Stimulated activated CD8-positive, alpha-beta memory T cell treated with anti-CD3 and anti-CD28 coated beads, Interleukin-12 subunit alpha, Interleukin-12 subunit beta, amount 100 ng/mL, for 4 hours (primary cell): ENCODE results near the gene NID1.
"Not testable (repeated sequence)": the region's sequence is repeated elsewhere in the genome, so short reads cannot be mapped to it uniquely, and the experiment has no call there.

Source experiments
- DNase-seq: peaks from one replicate; pipeline ENCODE4 v3.0.0-alpha.2; 2020; ENCODE audit warnings: low read depth

NID1 gene

DNA sequence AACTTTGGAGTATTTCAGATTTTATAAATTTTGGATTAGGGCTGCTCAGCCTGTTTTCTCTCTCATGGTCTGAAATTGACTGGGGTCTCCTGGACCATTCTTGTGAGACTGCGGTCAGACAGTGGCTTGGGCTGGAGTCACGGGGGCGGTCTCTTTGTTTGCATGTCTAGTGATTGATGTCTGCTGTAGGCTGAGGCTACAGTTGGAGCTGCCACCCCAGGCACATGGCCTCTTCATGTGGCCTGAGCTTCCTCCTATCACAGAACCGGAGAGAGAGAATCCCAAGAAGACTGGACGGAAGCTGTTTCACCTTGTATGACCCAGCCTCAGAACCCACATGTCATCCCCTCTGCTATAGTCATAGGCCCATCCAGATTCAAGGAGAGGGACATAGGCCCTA lies 96.1 kb downstream of the NID1 start:
- no peak for DNase-seq

DNA sequence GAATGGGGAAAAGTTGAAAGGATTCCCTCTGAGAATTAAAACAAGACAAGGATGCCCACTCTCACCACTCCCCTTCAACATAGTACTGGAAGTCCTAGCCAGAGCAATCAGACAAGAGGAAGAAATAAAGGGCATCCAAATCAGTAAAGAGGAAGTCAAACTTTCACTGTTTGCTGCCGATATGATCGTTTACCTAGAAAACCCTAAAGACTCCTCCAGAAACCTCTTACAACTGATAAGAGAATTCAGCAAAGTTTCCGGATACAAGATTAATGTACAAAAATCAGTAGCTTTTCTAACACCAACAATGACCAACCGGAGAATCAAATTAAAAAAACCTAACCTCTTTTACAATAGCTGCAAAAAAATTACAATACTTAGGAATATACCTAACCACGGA lies 98.8 kb downstream of the NID1 start:
- not testable (repeated sequence) for DNase-seq

- DNase-seq, result no peak
Measured at GRCh38 chr1:235960809-235961208, 104.1 kb downstream of the NID1 start.

GRCh38 chr1:235958021-235958420 lies 106.9 kb downstream of the NID1 start:
- no peak for DNase-seq

GRCh38 chr1:235955777-235956176 lies 109.1 kb downstream of the NID1 start:
- no peak for DNase-seq

- DNase-seq, result peak; percentile 16
Measured at GRCh38 chr1:235954306-235955283, 110.3 kb downstream of the NID1 start.

DNA sequence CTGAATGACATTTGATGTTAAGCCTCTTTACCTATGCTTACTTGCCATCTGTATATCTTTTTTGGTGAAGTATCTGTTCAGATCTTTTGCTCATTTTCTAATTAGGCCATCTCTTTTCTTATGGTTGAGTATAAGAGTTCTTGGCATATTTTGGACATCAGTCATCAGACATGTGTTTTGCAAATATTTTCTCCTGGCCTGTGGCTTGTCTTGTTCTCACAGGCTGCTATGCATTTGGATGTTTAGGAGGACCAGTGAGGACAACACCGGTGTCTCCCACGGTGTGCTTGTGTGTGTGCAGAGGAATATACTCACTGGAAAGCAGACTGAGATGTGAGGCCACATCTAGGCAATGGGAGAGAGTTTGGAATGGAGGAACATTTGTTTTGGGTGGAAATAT lies 111.1 kb downstream of the NID1 start:
- DNase-seq, result no peak

GRCh38 chr1:235952950-235953615 lies 111.8 kb downstream of the NID1 start:
- DNase-seq, result no peak

- DNase-seq, result no peak
Measured at GRCh38 chr1:235951661-235952060, 113.2 kb downstream of the NID1 start.

- DNase-seq, result no peak
Measured at GRCh38 chr1:235950318-235950717, 114.6 kb downstream of the NID1 start.

DNA sequence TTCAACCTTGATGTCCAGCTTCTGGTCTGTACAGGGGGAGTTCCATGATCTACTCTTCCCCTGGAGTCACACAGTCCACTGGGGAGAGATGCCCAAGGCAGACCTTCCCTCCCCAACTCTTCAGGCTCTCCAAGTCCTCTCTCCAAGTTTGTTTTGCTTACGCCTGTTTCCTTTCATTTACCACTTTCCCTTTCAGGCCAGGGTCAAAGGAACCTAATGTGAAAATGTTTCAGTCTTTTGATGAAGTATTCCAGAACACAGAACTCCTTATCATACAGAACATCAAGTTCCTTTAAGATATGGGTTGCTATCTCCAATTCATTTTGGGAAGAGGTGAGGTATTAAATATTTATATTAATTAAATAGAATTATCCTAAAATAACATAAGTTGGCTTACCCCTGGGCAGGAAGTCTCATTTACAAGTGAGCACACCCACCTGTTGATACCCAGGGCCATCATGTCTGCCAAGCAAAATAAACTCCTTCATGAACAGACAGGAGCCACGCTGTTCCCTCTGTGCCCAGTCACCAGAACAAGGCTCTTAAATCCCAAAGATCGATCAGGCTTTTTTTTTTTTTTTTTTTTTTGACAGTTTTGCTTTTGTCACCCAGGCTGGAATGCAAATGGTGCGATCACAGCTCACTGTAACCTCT lies 116.0 kb downstream of the NID1 start:
- no peak for DNase-seq

- no peak for DNase-seq
Measured at GRCh38 chr1:235947989-235948388, 116.9 kb downstream of the NID1 start.

DNA sequence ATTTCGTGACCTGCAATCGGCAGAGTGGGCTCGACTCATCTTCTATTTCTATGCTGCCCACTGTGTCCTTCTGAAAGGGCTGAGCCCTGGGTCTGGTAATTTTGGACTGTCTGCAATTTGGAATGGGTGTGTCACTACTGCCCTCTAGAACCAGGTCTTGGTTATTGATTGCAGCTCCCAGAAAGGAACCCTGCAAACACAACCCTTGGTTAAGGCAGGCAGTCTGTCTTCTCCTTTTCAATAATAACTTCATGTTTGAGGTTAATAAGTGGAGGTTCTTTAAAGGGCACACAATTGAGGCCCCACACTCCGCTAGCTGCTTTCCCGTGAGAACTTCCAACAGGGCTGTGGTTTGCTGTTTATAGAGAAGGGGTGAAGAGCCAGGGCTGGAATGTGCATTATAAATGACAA lies 118.3 kb downstream of the NID1 start:
- no peak for DNase-seq

DNA sequence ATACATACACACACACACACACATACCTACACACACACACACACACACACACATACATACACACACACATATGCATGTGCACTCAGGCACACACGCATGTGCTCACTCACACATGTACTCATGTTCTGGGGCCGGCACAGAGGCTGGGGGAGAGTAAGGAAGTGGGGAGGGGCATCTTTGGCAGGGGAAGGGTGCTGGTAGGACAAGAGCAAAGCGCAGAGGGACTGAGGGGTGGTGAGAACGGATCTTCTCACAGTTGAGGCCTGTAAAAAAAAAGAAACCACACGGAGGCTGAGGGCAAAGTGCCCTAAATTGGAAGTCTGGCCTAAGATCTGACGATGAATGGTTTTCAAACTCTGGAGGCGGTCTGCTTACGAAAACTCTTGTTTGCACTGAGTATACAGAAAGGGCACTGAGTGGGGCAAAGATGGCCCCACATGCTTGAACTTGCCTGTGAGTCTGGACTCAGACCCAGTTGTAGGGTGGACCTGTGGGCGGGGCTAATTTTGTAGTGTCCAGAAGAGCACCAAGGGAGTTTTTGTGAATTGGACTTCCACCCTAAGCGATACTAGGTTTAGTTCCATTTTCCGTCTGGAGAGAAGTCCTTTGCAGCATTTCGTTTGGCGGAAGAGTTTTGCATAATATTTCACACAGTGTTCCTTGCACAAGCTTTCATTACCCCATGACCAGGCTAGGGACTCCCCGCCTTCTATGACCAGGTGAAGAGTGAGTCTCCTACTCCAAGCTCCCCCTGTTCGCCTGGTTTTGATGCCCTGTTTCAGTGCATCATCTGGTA lies 118.9 kb downstream of the NID1 start:
- DNase-seq, result no peak

- DNase-seq, result no peak
Measured at GRCh38 chr1:235943581-235944114, 121.2 kb downstream of the NID1 start.

GRCh38 chr1:235942979-235943575 lies 121.8 kb downstream of the NID1 start:
- no peak for DNase-seq

GRCh38 chr1:235942625-235942934 lies 122.3 kb downstream of the NID1 start:
- no peak for DNase-seq

DNA sequence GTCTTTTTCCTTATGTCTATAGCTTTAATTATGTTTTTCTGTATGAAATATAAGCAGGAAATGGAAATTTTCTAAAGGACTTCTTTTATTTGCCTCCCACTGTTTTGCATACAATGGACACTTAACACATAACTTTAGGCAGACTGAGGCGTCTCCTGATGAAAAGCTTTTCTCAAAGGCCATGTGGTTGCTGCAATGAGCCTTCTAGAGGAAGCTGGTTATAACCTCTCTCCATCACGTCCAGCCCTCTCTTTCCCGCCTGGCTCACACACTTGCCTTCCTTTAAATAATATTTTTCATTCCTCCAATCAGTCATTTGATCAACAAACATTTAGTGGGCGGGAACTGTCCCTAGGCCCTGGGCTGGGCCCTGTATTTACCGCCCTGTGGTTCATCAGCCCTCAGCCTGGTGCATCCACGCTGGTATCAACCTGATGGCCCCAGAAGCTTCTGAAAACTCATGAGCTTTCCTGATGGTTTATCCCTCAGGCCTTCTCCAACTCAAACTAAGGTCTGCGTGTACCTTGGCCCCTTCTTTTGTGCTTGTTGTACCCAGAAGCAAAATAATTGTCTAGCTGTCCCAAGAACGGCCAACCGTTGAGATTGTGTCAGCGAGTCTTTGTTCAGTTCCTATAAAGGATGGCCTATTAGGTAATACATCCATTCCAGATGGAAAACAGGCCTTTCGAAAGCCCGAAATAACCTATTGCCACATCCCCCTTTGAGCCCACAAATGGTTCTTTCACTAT lies 122.8 kb downstream of the NID1 start:
- no peak for DNase-seq

DNA sequence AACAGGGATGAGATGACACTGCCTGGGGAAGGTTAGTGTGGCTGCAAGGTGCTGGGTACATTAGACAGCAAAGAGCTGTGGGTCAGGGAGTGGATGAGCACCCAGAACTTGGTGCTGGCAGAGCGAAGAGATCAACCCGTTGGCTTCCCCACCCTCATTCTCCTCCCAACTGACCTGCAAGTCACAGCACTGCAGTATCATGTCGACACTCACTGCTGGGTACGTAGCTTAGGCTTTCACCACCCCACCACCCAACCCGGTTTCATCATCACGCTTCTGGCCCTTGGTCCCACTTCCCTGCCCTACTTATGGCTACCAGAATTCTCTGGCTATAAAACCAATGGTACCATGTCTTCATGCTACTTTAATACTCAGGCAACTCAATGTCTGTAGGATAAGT lies 124.6 kb downstream of the NID1 start:
- DNase-seq, result no peak

GRCh38 chr1:235939480-235939775 lies 125.5 kb downstream of the NID1 start:
- DNase-seq, result no peak
